ENCODE results near the gene POLR2C. TPM values are rescaled to one million over a fixed set of nuclear protein-coding genes. Genes with fewer than 3 reads are reported as not detected.

The POLR2C gene
- total and polyA plus RNA-seq, 2 of the 13 experiments (the other 11 are each of a cell fraction or from before 2014, with no cell fraction given): 104 to 216 TPM

DNA sequence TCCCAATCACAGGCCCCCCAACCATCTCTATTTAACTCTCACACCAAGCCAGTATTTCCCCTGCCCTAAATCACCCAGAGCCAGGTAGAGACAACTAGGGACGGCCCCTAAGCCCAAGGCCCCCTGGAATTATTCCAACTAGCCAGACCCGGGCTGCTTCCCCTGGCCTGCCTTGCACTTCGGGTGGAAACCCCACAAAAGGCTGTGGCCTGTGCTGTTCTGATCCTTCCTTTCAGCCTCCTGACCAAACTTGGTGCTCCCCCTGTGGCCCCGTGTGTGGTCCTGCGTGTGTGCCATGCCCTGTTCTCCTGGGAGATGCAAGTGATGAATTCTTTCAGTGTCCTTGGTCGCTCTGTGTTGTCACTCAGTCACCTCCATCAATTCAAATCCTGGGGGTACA, 43.0 kb upstream of the POLR2C start:
- intact Hi-C loops (cut with micrococcal nuclease; ENCODE audit: unreplicated experiment) (loop anchor here (1.0 to 10.0 kb wide), 3 partner anchors 27 to 335 kb away; partner anchors contain the start of genes CIAPIN1 and COQ9), in situ Hi-C loops (cut with HindIII; ENCODE audit: extremely low pct_ligation_motif_present, low pct_unique_long_range_greater_than_20kb) (loop anchor here (5.0 kb wide), 2 partner anchors 117 to 332 kb away; no protein-coding TSS in a partner anchor)
- TF ChIP-seq PHF8 (CRISPR knock-in tag; IDR thresholded peaks at IDR 0.05) (no peak), ZNF589 (CRISPR knock-in tag; conservative IDR thresholded peaks at IDR 0.05) (no peak), ZNF10 (CRISPR knock-in tag; IDR thresholded peaks at IDR 0.05; ENCODE audit: borderline replicate concordance, low read depth) (no peak), ZNF33A (CRISPR knock-in tag; IDR thresholded peaks at IDR 0.05; ENCODE audit: borderline replicate concordance) (no peak), SAFB2 (CRISPR knock-in tag; IDR thresholded peaks at IDR 0.05; ENCODE audit: borderline replicate concordance, low read depth) (no peak), HNF4A (CRISPR knock-in tag; IDR thresholded peaks at IDR 0.05) (no peak), ZNF367 (CRISPR knock-in tag; IDR thresholded peaks at IDR 0.05; ENCODE audit: borderline replicate concordance) (no peak), HNRNPK (IDR thresholded peaks at IDR 0.05; ENCODE audit: low read depth, low read length, poor library complexity, severe bottlenecking) (no peak), NFYC (CRISPR knock-in tag; IDR thresholded peaks at IDR 0.05) (no peak), ZNF354B (CRISPR knock-in tag; IDR thresholded peaks at IDR 0.05) (no peak), ZNF333 (CRISPR knock-in tag; IDR thresholded peaks at IDR 0.05; ENCODE audit: borderline replicate concordance) (no peak), SNAPC4 (CRISPR knock-in tag; IDR thresholded peaks at IDR 0.05) (no peak), ZFP62 (CRISPR knock-in tag; IDR thresholded peaks at IDR 0.05) (no peak), ZNF224 (CRISPR knock-in tag; IDR thresholded peaks at IDR 0.05) (no peak), TOE1 (CRISPR knock-in tag; IDR thresholded peaks at IDR 0.05) (no peak)
- TF ChIP-seq, protein P1, sequence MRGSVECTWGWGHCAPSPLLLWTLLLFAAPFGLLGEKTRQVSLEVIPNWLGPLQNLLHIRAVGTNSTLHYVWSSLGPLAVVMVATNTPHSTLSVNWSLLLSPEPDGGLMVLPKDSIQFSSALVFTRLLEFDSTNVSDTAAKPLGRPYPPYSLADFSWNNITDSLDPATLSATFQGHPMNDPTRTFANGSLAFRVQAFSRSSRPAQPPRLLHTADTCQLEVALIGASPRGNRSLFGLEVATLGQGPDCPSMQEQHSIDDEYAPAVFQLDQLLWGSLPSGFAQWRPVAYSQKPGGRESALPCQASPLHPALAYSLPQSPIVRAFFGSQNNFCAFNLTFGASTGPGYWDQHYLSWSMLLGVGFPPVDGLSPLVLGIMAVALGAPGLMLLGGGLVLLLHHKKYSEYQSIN (CRISPR knock-in tag; IDR thresholded peaks at IDR 0.05; ENCODE audit: borderline replicate concordance): no peak
- peak overlapping the region; percentile 97 for H3K4me2 ChIP-seq (ENCODE audit: low read depth, low read length)
- H3K4me1 ChIP-seq (ENCODE audit: insufficient read depth, low read length): peaks cover 54% of the 10 kb centered on the region
- no TSS peak for BruUV-seq (replicated peaks)
- no peaks in the 10 kb centered on the region for H4K20me1 ChIP-seq (ENCODE audit: insufficient read depth, low read length)
- H3K79me2 ChIP-seq (ENCODE audit: insufficient read depth, low read length): no peaks in the 10 kb centered on the region
- H3K9me3 ChIP-seq (ENCODE audit: low read length): no peaks in the 10 kb centered on the region
- H2AFZ ChIP-seq (ENCODE audit: low read length): peak overlapping the region; percentile 48
- no peak for DNase-seq (ENCODE audit: low spot score)
- peaks cover 5 to 9% of the 10 kb centered on the region in 2 experiments; a peak in 2 of 5 replicates for H3K27me3 ChIP-seq (ENCODE audit: control insufficient read depth in 1 of 2, insufficient read depth in 2 of 2, low read length in 2 of 2)
- ATAC-seq: no peak
- POLR2A ChIA-PET: interaction anchor here (3.0 to 5.1 kb wide), 4 partner anchors 46 to 119 kb away, joined by 8 to 54 read pairs (median 29); partner anchors contain the start of gene CX3CL1
- no peak overlapping the region for H3K27ac ChIP-seq (ENCODE audit: extremely low read length, insufficient read depth, low read length)
- no peaks in the 10 kb centered on the region for H3K36me3 ChIP-seq (replicated peaks in 1 of 2; ENCODE audit: control insufficient read depth in 1 of 2, insufficient read depth in 2 of 2, low read length in 2 of 2)
- peak overlapping the region in 1 of 3 experiments; percentile 67; a peak in 2 of 6 replicates for H3K4me3 ChIP-seq (replicated peaks in 1 of 3; ENCODE audit: insufficient read depth in 1 of 3, low read depth in 2 of 3, low read length in 3 of 3)
- no peak for FAIRE-seq
- 18% methylated on average over 6 of the region's 6 CpGs for WGBS (ENCODE audit: low lambda C conversion rate)
- CTCF ChIA-PET (ENCODE audit: low intra/inter-chr PET ratio, low total read pairs): interaction anchor here (1.2 to 5.0 kb wide), 4 partner anchors 14 to 118 kb away, joined by 4 to 142 read pairs (median 41); partner anchors contain the start of gene POLR2C
- H3K9ac ChIP-seq (ENCODE audit: insufficient read depth, low read depth, low read length): peak overlapping the region; percentile 33; the same call in 1 of the 2 replicates
